GM23248 (cell line): ENCODE results near the gene EBF4. TPM values are rescaled to one million over a fixed set of nuclear protein-coding genes. Genes with fewer than 3 reads are reported as not detected.
A peak's percentile ranks its signal among the peaks of the same experiment; 100 is the strongest.

Experiments
- DNase-seq: peaks from one replicate; pipeline ENCODE4 v3.0.0-alpha.2; 2015
- H2AFZ ChIP-seq: fragments of 200-600 bp; sonication (generic); 2 replicates; pipeline ENCODE4 v1.6.1; 2016; ENCODE audit warnings: antibody characterized with exemption
- H3F3A ChIP-seq: fragments of 200-600 bp; sonication (generic); 2 replicates; pipeline ENCODE4 v1.6.1; 2016; ENCODE audit warnings: mild to moderate bottlenecking, antibody characterized with exemption, mixed run types; ENCODE audit not compliant: insufficient read depth
- H3K27ac ChIP-seq: fragments of 200-600 bp; sonication (generic); 2 replicates; pipeline ENCODE4 v1.5.1; 2016; ENCODE audit warnings: mild to moderate bottlenecking
- H3K27me3 ChIP-seq: fragments of 200-600 bp; sonication (generic); replicated peaks from 2 replicates; pipeline ENCODE4 v1.6.1; 2016; ENCODE audit warnings: mild to moderate bottlenecking; ENCODE audit not compliant: insufficient read depth
- H3K36me3 ChIP-seq: fragments of 200-600 bp; sonication (generic); 2 replicates; pipeline ENCODE4 v1.6.1; 2016; ENCODE audit warnings: low read depth, mild to moderate bottlenecking
- H3K4me1 ChIP-seq: fragments of 200-600 bp; sonication (generic); 2 replicates; pipeline ENCODE4 v1.6.1; 2016; ENCODE audit warnings: mild to moderate bottlenecking; ENCODE audit not compliant: insufficient read depth
- H3K4me2 ChIP-seq: fragments of 200-600 bp; sonication (generic); one replicate; pipeline ENCODE4 v1.6.1; 2016; ENCODE audit warnings: mild to moderate bottlenecking; ENCODE audit not compliant: unreplicated experiment
- H3K4me3 ChIP-seq: fragments of 200-600 bp; sonication (generic); 2 replicates; pipeline ENCODE4 v1.5.1; 2016; ENCODE audit warnings: mild to moderate bottlenecking
- H3K79me2 ChIP-seq: fragments of 200-600 bp; sonication (generic); 2 replicates; pipeline ENCODE4 v1.6.1; 2016; ENCODE audit warnings: mild to moderate bottlenecking; ENCODE audit not compliant: insufficient read depth
- H3K9ac ChIP-seq: fragments of 200-600 bp; sonication (generic); 2 replicates; pipeline ENCODE4 v1.6.1; 2016; ENCODE audit warnings: mild to moderate bottlenecking
- H3K9me2 ChIP-seq: fragments of 200-600 bp; sonication (generic); 2 replicates; pipeline ENCODE4 v1.6.1; 2016; ENCODE audit warnings: mixed run types, mild to moderate bottlenecking, moderate library complexity; ENCODE audit not compliant: insufficient read depth
- H3K9me3 ChIP-seq: fragments of 200-600 bp; sonication (generic); one replicate; pipeline ENCODE4 v1.6.1; 2017; ENCODE audit warnings: low read depth
- H4K20me1 ChIP-seq: fragments of 200-600 bp; sonication (generic); 2 replicates; pipeline ENCODE4 v1.6.0; 2016; ENCODE audit not compliant: insufficient read depth
- EZH2 ChIP-seq: fragments of 200-600 bp; sonication (generic); IDR thresholded peaks from 2 replicates; pipeline ENCODE4 v1.6.1; 2018; ENCODE audit warnings: antibody characterized with exemption, mild to moderate bottlenecking; ENCODE audit not compliant: insufficient read depth, poor library complexity, severe bottlenecking
- EZH2phosphoT487 ChIP-seq: fragments of 200-600 bp; sonication (generic); IDR thresholded peaks from 2 replicates; pipeline ENCODE4 v1.6.1; 2018; ENCODE audit warnings: antibody characterized with exemption, moderate library complexity, mild to moderate bottlenecking, low read depth; ENCODE audit not compliant: insufficient read depth
- WGBS, 2 experiments: methylation state at CpG; one replicate each; pipeline ENCODE4 v1.1.6; 2015 to 2017; ENCODE audit warnings: low lambda C conversion rate in 2 of 2, low coverage in 1 of 2; ENCODE audit errors: missing lambda C conversion rate in 2 of 2; 5-methylcytosine and 5-hydroxymethylcytosine counted together
- in situ Hi-C: fragments of 300-500 bp; cut with MboI; formaldehyde crosslinking; loops from 2 replicates; pipeline ENCODE4 v1.15.0; 2020
- polyA plus RNA-seq: library from polyadenylated mRNA; unstranded; fragments of >200 nt; fragmentation: Nextera tagmentation; extraction: Ambion mirVana; gene quantifications from 2 replicates; pipeline ENCODE4 v1.2.1, GENCODE V29; 2016
- total RNA-seq: library from RNA; depleted of rRNA; stranded (reverse); fragments of >200 nt; shearing (Covaris generic); gene quantifications from 2 replicates; pipeline ENCODE4 v1.2.3, GENCODE V29; 2014

EBF4 gene
- total and polyA plus RNA-seq, 2 experiments from 2014 or later: 0.36 TPM; not detected in 1

DNA sequence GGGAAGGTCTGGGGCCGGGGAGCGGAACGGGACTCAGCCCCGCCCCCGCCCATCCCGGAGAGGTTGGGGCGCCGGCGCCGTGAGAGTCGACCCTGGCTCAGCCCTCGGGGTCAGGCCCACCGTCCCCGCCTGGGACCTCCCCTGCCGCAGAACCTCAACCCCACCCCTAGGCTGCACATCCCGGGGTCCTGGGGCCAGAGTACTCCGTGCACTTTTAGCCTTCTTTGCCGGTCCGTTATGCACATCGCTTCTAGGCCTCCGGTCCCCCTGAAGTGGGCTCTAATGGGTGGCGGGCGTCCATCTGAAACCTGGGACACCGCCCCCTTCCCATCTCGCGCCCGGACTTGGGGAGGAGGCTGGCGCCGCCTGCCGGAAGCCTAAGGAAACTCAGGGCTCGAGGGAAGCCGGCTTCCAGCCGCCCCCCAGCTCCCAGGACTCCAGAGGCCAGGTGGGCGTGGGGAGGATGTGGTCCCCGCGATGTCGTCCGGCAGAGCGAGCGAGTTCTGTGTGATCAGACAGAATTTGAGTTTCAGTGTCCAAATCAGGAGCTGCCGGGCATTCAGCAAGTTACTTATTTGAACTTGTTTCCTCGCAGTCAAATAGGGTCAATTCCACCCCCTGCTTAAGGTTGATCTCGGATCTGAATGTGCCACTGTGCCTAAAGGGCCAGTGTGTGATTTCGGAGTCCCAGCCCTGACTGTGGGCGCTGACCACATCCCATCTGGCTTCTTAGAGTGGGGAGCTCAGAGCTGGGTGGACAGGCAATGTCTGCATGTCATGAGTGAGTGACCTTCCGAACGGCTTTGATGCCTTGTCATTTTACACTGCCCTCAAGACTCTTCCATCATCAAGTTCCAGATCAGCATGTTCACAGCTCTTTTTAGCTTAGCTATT is 60.2 kb downstream of the EBF4 start:
- H2AFZ ChIP-seq: peak overlapping the region; percentile 73; the same call in 1 of the 2 replicates
- peak overlapping the region; percentile 61 for H3K4me2 ChIP-seq
- peak; percentile 70 for DNase-seq

DNA sequence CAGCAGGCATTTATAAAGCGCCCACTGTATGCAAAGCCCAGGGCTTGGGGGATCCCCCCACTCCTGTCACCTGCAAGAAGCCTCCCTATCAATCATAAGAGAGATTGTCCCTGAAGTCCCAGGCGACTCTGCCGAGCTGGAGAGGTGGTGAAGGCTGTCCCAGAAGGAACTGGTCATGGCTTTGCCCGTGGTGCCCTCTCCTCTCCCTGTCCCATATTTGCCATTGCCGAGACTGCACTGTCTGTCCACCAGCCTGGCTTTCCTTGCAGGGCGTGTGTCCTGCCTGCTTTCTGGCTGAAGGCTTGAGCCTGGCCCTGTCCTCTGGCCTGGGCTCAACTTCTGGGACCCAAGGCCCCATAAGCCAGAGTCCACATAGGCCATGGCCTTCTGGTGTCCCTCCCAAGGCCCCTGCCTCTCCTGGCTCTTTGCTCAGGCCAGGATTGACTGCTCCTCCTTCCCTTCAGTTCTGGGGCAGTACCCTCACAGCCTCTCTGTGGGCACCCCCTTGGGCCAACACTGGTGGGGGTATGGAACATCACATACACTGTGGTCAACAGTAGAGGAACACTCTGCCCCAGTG is 61.0 kb downstream of the EBF4 start:
- H3K79me2 ChIP-seq: no peaks in the 10 kb centered on the region
- peaks cover 7% of the 10 kb centered on the region for H3K4me1 ChIP-seq
- no peaks in the 10 kb centered on the region for H4K20me1 ChIP-seq
- DNase-seq: no peak
- TF ChIP-seq EZH2: no peak
- TF ChIP-seq EZH2phosphoT487: no peak
- no peaks in the 10 kb centered on the region for H3F3A ChIP-seq
- no peak overlapping the region for H2AFZ ChIP-seq
- H3K27ac ChIP-seq: no peak overlapping the region
- no peak overlapping the region for H3K9ac ChIP-seq
- 49 to 52% methylated on average over 6 of the region's 6 CpGs for WGBS, 2 experiments
- H3K4me2 ChIP-seq: no peak overlapping the region
- H3K9me2 ChIP-seq: no peaks in the 10 kb centered on the region
- peaks cover 71% of the 10 kb centered on the region for H3K27me3 ChIP-seq
- H3K9me3 ChIP-seq: no peaks in the 10 kb centered on the region
- H3K4me3 ChIP-seq: no peak overlapping the region
- no peaks in the 10 kb centered on the region for H3K36me3 ChIP-seq
- in situ Hi-C loops: loop anchor here (10.0 kb wide), 1 partner anchor 101 kb away; no protein-coding TSS in a partner anchor

More for the DNA sequence above, 60.2 kb downstream of the EBF4 start:
- Histone ChIP-seq H3K27ac (no peak overlapping the region), H3K27me3 (peaks cover 67% of the 10 kb centered on the region), H3K9me3 (no peaks in the 10 kb centered on the region), H3K36me3 (no peaks in the 10 kb centered on the region), H3K9me2 (no peaks in the 10 kb centered on the region), H3K4me1 (peaks cover 7% of the 10 kb centered on the region), H3F3A (no peaks in the 10 kb centered on the region), H4K20me1 (no peaks in the 10 kb centered on the region), H3K4me3 (peak overlapping the region; percentile 62), H3K9ac (no peak overlapping the region), H3K79me2 (no peaks in the 10 kb centered on the region)
- in situ Hi-C loops: loop anchor here (10.0 kb wide), 1 partner anchor 102 kb away; no protein-coding TSS in a partner anchor
- WGBS, 2 experiments: 13% methylated on average over 44 of the region's 47 CpGs
- TF ChIP-seq EZH2 (no peak), EZH2phosphoT487 (no peak)

DNA sequence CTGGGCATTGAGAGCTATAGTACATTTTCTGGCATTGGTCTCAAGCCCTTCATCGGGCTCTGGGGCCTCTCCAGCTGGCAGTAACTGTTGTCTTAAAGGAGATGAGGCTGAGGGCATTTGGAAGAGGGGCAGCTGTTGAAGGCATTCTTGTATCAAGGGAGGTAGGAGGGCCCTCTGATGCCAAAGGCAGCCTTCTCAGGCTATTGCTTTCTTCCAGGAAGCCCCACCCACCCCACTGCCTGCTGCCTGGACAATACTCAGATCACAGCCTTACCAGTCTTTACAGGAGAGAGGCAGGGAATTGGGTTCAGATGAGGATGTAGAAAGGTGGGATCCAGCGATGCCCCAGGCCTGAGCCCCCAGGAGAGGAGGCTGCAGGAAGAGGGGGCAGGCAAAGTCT is 61.8 kb downstream of the EBF4 start:
- Histone ChIP-seq H3K4me1 (peaks cover 7% of the 10 kb centered on the region), H3K36me3 (no peaks in the 10 kb centered on the region), H3K27ac (no peak overlapping the region), H3K4me2 (no peak overlapping the region), H3F3A (no peaks in the 10 kb centered on the region), H3K27me3 (peaks cover 72% of the 10 kb centered on the region), H3K4me3 (no peak overlapping the region), H3K79me2 (no peaks in the 10 kb centered on the region), H4K20me1 (no peaks in the 10 kb centered on the region), H3K9ac (no peak overlapping the region), H3K9me3 (no peaks in the 10 kb centered on the region), H2AFZ (no peak overlapping the region), H3K9me2 (no peaks in the 10 kb centered on the region)
- no peak for TF ChIP-seq EZH2phosphoT487
- no peak for TF ChIP-seq EZH2
- 69 to 75% methylated on average over 2 of the region's 2 CpGs for WGBS, 2 experiments
- DNase-seq: no peak
- in situ Hi-C loops: loop anchor here (10.0 kb wide), 1 partner anchor 100 kb away; no protein-coding TSS in a partner anchor

DNA sequence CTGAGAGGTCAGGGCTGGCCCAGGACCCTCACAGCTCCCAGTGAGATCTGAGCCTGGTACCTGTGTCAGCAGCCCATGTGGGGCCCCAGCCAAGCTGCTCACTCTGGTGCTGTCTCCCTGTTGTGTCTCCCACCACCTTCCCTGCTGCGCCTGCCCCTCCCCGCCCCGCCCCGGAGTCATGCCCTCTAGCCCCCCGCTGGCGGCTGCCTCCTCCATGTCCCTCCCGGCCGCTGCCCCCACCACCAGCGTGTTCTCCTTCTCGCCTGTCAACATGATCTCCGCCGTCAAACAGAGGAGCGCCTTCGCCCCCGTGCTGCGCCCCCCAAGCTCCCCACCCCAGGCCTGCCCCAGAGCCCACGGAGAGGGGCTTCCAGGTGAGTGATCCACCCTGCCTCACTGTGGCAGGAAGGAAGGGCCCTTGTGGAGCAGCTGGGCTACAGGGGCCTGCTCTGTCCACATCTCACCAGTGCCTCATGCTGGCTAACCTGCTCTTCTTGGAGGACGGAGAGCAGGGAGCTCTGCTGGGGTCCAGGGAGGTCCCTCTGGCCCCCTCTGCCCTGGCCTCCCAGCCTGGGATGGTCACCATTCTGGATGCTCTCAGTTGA is 63.0 kb downstream of the EBF4 start:
- in situ Hi-C loops: loop anchor here (10.0 kb wide), 1 partner anchor 99 kb away; no protein-coding TSS in a partner anchor
- 17 to 37% methylated on average over 8 to 18 of the region's 18 CpGs for WGBS, 2 experiments

More for the DNA sequence above, 63.0 kb downstream of the EBF4 start:
- Histone ChIP-seq H3K36me3 (no peaks in the 10 kb centered on the region), H2AFZ (no peak overlapping the region), H3K4me2 (no peak overlapping the region), H3K27me3 (peaks cover 71% of the 10 kb centered on the region), H3K4me1 (peaks cover 6% of the 10 kb centered on the region), H3K9me2 (no peaks in the 10 kb centered on the region), H3K9ac (no peak overlapping the region), H3K27ac (no peak overlapping the region), H3K79me2 (no peaks in the 10 kb centered on the region), H3K9me3 (no peaks in the 10 kb centered on the region), H4K20me1 (no peaks in the 10 kb centered on the region), H3K4me3 (no peak overlapping the region), H3F3A (no peaks in the 10 kb centered on the region)
- no peak for TF ChIP-seq EZH2phosphoT487
- no peak for TF ChIP-seq EZH2
- no peak for DNase-seq
